GM19397 (cell line): ENCODE results near the gene OGA.

Experiments used
- ATAC-seq: cut with Tn5 transposase; IDR thresholded peaks from one replicate; pipeline ENCODE4 v1.9.1; 2021; ENCODE audit warnings: mild to moderate bottlenecking, moderate library complexity; ENCODE audit not compliant: unreplicated experiment

OGA gene

GRCh38 chr10:101776161-101776817 is 42.0 kb downstream of the OGA start:
- ATAC-seq, result no peak

GRCh38 chr10:101775273-101776160 is 42.7 kb downstream of the OGA start, which contains the start of gene FGF8:
Gene FGF8, minus strand, starts transcription at chr10:101776114. Its CDS starts 214 bp downstream, at chr10:101775900.
- ATAC-seq, result no peak

GRCh38 chr10:101774589-101775272 is 43.5 kb downstream of the OGA start:
- no peak for ATAC-seq

GRCh38 chr10:101773923-101774588 is 44.2 kb downstream of the OGA start:
- no peak for ATAC-seq

- ATAC-seq, result no peak
Observed at GRCh38 chr10:101772895-101773761, 45.1 kb downstream of the OGA start.

DNA sequence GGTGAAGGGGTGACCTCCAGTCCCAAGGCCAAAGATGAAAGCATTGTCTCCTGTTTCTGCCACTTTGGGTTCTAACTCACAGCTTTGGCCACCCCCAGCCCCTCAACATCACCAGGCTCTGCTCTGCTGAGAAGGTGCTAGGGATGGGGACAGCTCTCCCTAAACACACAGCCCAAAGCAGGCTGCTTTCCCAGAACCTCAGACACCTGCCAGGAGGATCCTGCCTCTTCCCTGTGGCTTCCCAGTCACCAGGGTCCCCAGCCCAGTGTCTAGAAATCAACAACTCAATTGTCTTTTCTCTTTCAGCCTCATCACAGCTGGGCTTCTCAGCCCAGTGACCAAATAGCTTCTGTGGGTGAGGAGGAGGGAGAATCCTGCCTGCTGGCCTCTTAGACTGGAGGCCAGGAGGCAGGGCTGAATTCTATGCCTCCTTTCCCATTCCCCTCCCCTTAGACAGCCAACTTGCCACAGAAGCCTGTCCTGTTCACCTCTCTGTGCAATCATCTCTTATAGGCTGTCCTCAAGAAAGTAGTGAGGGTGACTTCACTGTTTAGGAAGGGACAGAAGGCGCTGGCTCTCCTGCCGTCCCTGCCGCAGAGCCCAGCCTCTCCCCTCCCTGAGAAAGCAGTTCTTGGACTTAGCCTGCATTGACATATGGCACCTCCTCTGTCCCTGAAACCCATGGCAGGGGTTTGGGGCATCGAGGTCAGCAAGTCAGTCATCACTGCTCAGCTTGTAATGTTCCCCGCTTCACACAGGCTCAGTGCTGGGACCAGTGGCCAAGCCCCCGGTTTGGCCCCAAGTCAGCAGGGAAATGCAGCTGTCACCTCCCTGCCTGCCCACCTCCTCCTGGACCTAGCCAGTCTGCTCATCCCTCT is 46.0 kb downstream of the OGA start:
- ATAC-seq, result no peak

- no peak for ATAC-seq
Observed at GRCh38 chr10:101771380-101771779, 46.9 kb downstream of the OGA start.

DNA sequence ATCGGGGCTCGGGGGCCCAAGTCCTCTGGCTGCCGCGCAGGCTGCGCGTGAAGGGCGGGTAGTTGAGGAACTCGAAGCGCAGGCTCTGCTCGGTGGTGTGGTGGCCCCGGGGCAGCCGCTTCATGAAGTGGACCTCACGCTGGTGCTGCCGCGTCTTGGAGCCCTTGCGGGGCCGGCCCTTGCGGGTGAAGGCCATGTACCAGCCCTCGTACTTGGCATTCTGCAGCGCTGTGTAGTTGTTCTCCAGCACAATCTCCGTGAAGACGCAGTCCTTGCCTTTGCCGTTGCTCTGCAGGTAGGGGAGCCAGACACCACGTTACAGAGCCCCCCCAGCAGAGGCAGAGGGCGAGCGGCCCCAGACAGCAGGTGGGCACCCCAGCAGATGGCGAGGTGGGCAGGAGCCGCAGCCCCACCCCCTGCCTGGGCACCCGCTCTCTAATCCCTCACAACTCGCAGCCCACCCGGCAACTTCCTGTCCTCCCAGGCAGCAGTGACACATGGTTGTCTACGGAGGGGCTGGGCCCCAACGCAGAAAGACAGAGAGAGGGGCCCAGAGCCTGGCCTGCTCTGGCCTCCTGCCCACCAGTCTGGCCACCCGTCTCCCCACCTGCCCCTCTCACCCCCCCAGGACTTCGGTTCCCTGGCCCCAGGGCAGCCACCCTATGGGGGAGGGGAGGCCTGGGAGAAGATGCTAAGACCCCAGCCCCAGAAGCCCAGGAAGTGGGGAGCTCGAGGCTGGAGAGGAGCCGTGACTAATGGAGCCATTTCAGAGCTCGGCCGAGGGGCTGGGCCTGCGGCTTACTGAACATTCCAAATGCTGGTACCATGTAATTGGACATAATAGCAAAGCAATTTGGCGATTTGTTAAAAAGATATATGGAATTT is 47.7 kb downstream of the OGA start:
- ATAC-seq, result no peak

DNA sequence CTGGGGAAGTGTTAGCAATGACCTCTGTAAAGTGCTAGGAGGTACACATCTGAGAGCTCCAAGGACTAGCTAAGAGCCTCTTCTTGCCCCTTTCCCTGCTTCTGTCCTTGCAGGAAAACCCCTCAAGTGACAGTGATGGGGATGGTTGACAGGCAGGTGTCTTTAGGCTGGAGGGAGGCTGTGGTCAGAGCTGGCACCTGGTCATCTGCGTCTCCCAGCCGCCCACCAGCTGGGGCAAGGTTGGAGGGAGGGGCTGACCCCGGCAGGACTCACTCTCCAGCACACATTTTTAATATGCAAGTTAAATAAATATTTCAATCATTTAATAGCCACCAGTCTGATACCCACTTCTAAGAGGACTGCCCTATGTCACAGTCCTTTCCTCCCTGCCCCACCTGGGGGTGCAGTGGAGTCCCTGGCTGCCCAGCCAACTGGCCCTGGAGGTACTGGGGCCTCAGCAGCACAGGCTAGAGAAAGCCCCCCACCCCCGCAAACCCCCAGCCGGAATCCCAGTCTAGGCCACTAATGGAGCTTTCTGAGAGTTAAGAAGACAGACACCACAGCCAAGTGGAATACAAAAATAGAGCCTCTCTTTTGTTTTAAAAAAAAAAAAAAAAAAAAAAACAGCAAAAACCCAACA is 48.6 kb downstream of the OGA start:
- no peak for ATAC-seq

- ATAC-seq, result no peak
Observed at GRCh38 chr10:101768791-101769170, 49.5 kb downstream of the OGA start.

DNA sequence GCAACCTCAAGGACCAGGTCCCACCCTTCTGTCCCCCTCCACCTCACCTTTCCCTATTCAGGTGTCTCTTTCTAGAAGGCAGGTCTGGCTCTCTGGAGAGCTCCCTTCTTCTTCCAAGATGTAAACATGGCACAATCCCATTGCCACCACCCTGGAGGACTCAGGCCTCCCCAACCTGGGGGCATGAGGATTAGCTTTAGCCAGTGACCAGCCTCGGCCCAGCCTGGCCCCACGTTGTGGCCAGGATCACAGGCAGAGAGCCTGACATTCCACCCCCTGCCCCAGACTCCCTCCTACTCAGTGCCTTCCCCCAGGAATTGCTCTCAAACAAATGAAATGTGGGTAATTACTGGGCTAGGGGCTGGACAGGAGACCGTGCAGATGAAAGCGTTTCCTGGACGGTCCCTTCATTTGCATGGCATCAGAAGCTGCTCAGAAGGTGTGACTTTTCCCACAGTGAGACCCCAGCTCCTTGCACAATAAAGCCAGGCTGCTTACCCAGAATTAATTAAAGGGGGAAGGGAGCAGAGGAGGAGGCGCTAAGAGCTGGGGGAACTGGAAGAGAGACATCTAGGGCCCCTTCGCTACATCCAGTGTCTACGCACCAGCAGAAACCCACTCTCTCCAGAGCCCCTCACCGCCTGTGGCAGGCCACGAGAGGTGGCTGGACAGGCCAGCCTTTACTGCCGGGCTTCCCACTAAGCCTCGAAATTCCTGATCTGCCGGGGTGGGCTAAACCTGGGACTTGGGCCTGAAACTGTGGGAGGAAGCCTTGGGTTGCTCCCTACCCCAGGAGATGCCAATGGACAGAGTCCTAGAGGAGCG is 50.1 kb downstream of the OGA start:
- ATAC-seq, result no peak

GRCh38 chr10:101767600-101767945 is 50.7 kb downstream of the OGA start:
- no peak for ATAC-seq

GRCh38 chr10:101766753-101767599 is 51.3 kb downstream of the OGA start:
- ATAC-seq, result no peak

DNA sequence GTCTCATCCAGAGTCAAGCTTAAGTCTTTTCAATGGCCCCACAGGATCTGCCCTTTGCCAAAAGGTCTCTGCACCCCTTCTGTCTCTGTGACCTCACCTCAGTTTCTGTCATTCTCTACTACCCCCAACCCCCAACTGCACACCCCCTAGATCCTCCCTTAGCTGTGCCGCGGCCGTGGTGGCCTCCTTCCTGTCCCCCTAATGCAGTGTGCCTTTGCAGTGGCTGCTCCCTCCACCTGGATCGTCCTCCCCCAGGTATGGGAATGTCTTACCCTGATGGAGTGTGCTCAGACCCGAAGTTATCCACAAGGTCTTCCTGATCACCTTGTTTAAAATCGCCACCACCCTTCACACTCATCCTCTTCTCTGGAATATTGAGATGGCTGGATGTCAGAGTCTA is 51.9 kb downstream of the OGA start:
- no peak for ATAC-seq

DNA sequence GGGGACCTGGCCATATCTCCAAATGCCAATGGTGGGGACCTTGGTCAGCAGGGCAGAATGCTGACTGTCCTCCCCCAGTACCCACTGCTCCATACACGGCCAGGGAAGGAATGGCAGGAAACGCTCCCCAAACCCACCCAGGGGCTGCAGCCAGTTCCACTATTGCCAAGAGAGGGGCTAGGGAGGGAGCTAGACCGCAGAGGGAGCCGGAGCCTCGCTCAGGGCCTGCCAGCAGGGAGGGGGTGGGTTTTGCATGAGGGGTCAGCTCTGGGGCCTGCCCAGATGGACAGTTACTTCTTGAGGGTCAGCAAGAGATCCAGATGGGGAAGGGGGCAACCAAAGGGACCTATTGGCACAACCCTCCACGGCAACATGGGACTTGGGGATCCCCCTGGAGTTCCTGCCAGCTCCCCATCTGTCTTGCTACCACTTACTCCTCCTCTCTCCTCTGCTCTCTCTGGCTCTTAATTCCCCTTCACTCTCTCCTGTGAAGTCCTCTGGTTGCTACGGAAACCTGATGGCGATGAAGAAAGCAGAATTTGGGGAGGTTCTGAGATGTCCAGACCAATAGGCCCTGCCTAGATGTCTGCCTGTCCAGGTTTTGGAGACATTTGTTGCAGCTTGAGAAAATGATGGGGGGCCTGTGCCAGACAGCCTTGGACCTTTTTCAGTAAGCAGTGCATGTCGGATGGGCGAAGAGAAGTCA is 55.0 kb downstream of the OGA start:
- no peak for ATAC-seq
